ENCODE data around the gene BRD2.

GRCh38 chr6:32954267-32954666, 14.1 kb upstream of the BRD2 start:
- TF ChIP-seq GATA3 (IDR thresholded peaks at IDR 0.05; ENCODE audit: low read depth, low read length) (no peak), GATA2 (IDR thresholded peaks at IDR 0.05; ENCODE audit: low read depth, low read length) (no peak)

All from SH-SY5Y (cell line).